Measurements from ENCODE around the gene IDE.

- no peak for TF ChIP-seq CTCF (IDR thresholded peaks at IDR 0.05; ENCODE audit: borderline replicate concordance, extremely low read depth, low read length, poor library complexity, severe bottlenecking)
- no peak for TF ChIP-seq EZH2 (IDR thresholded peaks at IDR 0.05; ENCODE audit: borderline replicate concordance, low read depth, low read length, severe bottlenecking)
Measured at GRCh38 chr10:92508866-92509265, 65.0 kb downstream of the IDE start.

All from DND-41 (cell line).